GM12864 (cell line): Measurements from ENCODE around the gene FAM13A.
"Not testable (repeated sequence)": the region's sequence is repeated elsewhere in the genome, so short reads cannot be mapped to it uniquely, and the experiment has no call there.

Experiments
- DNase-seq: peaks from one replicate; pipeline ENCODE4 v3.0.0-alpha.2; 2011; ENCODE audit warnings: low read depth
- H3K4me3 ChIP-seq: 2 replicates; pipeline ENCODE4 v1.5.1; 2011; ENCODE audit warnings: mild to moderate bottlenecking, low read depth, low read length, control low read depth
- TF ChIP-seq, protein P1 (sequence below): IDR thresholded peaks from 2 replicates; pipeline ENCODE4 v1.5.1; 2011; ENCODE audit warnings: low read depth, mild to moderate bottlenecking, moderate library complexity, low read length, control low read depth, inconsistent platforms; ENCODE audit errors: missing control alignments

The FAM13A gene

DNA sequence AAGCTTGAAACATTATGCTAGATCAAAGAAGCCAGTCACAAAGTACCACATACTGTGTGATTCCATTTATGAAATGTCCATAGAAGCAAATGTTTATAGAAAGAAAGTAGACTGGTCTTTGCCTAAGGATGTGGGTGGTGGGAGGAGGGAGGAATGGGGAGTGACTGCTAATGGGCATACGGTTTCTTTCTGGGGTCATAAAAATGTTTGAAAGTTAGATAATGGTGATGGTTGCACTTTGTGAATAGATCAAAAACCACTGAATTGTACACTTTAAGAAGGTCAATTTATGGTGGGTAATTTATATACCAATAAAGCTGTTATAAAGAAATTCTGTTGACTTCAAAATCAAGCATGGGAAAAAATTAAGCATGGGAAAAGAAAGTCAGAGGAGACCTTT, 56.6 kb downstream of the FAM13A start:
- TF ChIP-seq, protein P1, sequence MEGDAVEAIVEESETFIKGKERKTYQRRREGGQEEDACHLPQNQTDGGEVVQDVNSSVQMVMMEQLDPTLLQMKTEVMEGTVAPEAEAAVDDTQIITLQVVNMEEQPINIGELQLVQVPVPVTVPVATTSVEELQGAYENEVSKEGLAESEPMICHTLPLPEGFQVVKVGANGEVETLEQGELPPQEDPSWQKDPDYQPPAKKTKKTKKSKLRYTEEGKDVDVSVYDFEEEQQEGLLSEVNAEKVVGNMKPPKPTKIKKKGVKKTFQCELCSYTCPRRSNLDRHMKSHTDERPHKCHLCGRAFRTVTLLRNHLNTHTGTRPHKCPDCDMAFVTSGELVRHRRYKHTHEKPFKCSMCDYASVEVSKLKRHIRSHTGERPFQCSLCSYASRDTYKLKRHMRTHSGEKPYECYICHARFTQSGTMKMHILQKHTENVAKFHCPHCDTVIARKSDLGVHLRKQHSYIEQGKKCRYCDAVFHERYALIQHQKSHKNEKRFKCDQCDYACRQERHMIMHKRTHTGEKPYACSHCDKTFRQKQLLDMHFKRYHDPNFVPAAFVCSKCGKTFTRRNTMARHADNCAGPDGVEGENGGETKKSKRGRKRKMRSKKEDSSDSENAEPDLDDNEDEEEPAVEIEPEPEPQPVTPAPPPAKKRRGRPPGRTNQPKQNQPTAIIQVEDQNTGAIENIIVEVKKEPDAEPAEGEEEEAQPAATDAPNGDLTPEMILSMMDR = no peak
- DNase-seq = no peak
- H3K4me3 ChIP-seq = no peak overlapping the region

DNA sequence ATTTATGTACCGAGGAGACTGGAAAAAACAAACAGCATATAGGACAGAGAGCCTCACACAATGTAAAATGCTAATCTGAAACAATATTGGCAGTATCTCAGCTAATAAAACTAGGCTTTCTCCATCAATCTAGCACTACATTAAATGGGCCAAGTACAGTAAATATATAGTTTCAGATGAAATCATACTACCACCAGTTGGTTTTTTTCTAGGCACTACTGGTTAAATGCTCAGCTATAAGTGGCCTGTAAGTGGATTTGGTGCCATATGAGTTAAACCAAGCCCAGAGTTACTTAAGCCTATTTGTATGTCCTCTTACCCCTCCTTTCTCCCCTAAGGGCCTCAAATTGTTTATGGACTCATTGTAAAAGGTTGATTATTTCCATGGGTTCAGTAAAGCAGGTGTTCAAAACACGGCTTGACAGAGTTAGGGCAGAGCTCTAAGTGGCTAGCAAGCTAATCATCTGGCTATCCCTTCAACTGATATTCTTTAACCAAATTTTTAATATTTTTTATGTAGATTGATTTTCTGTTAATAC, 57.5 kb downstream of the FAM13A start:
- no peak for DNase-seq
- H3K4me3 ChIP-seq = no peak overlapping the region
- TF ChIP-seq, protein P1 = no peak

GRCh38 chr4:88998891-88999290, 58.1 kb downstream of the FAM13A start:
- TF ChIP-seq, protein P1 = no peak
- DNase-seq = no peak
- H3K4me3 ChIP-seq = no peak overlapping the region

DNA sequence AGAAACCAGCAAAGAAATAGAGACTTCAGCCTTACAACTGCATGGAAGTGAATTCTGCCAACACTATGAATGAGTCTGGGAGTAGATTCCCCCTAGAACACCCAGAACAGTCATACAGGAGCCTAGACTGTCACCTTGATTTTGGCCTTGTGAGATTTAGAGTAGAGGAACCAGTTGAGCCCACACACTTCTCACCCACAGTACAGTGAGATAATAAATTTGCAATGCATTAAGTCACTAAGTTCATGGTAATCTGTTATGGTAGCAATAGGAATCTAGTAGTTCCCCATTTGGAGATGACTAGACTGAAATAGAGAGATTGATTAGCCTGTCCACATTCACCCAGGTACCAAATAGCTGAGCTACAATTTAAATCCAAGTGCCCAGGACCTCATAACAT, 59.0 kb downstream of the FAM13A start:
- TF ChIP-seq, protein P1 = no peak
- H3K4me3 ChIP-seq = no peak overlapping the region
- DNase-seq = no peak

GRCh38 chr4:88995874-88996273, 61.1 kb downstream of the FAM13A start:
- no peak overlapping the region for H3K4me3 ChIP-seq
- TF ChIP-seq, protein P1 = no peak
- no peak for DNase-seq

GRCh38 chr4:88995257-88995656, 61.7 kb downstream of the FAM13A start:
- DNase-seq, H3K4me3 ChIP-seq: not testable (repeated sequence)

- TF ChIP-seq, protein P1 = no peak
- H3K4me3 ChIP-seq = no peak overlapping the region
- no peak for DNase-seq
Observed at GRCh38 chr4:88993246-88993645, 63.7 kb downstream of the FAM13A start.
